NCI-H524 (cell line): ENCODE results near the gene GIMAP7.
"Not testable (repeated sequence)": the region's sequence is repeated elsewhere in the genome, so short reads cannot be mapped to it uniquely, and the experiment has no call there.

Experiments
- DNase-seq, 2 experiments: peaks; one replicate each; lab custom pipeline; 2025; lab: John Stamatoyannopoulos, UW

GIMAP7 gene

GRCh38 chr7:150513758-150514157 lies 914 bp upstream of the GIMAP7 start:
- no peak for DNase-seq

DNA sequence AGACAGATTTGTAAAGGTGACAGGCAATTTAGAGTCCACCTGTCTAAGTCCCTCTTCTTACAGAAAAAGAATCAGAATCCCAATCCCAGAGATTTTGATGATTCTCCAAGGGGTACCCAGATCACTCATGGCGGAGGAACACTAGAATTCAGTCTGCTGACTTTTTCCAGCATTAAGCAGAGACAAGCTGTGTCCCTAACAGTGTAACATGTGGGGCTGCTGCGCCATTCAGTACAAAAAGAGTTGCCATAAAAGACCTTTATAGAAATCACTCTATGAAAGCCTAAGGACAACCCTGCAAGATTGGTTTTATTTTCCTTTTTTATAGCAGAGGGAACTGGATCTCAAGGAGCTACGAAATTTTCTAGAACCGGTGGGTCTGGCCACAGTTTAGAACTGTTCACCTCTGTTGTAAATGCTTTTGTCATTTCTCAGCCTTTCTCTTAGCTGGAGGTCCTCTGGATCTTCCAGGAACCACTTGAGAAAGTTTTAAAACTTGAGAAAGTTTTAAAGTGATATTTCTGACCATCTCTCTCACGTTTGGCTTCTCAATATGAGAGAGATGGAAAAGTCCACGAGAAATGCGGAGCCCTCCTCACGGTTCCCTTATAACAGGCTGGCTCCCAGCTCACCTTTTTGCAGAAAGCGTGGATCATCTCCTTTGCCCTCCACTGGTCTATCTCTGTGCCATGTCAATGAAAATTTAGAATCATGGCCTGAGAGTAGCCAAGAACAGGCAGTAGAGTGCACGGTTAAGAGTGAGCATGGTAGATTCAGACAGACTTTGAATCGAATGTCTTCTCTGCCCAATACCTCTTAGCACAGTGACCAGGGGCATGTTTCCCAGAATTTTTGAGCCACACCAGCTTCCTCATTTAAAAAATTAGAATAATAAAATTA lies 826 bp downstream of the GIMAP7 start:
- DNase-seq = no peak

GRCh38 chr7:150516956-150517745 lies 2.5 kb downstream of the GIMAP7 start:
- DNase-seq = no peak

GRCh38 chr7:150519310-150519709 lies 4.6 kb downstream of the GIMAP7 start:
- no peak for DNase-seq

DNA sequence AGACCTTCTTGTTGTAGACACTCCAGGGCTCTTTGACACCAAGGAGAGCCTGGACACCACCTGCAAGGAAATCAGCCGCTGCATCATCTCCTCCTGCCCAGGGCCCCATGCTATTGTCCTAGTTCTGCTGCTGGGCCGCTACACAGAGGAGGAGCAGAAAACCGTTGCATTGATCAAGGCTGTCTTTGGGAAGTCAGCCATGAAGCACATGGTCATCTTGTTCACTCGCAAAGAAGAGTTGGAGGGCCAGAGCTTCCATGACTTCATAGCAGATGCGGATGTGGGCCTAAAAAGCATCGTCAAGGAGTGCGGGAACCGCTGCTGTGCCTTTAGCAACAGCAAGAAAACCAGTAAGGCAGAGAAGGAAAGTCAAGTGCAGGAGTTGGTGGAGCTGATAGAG lies 5.5 kb downstream of the GIMAP7 start:
- no peak for DNase-seq

DNA sequence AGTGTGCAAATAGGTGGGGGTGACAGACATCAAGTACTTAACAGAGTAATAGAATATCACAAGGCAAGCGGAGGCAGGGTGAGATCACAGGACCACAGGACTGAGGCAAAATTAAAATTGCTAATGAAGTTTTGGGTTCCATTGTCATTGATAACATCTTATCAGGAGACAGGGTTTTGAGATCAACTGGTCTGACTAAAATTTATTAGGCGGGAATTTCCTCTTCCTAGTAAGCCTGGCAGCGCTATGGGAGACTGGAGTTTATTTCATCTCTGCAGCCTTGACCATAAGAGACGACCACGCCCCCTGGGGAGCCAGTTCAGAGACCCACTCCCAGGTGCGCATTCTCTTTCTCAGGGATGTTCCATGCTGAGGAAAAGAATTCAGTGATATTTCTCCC lies 8.3 kb downstream of the GIMAP7 start:
- not testable (repeated sequence) for DNase-seq

- DNase-seq = no peak
Observed at GRCh38 chr7:150524018-150524417, 9.3 kb downstream of the GIMAP7 start.

GRCh38 chr7:150531704-150532103 lies 17.0 kb downstream of the GIMAP7 start:
- DNase-seq = no peak

GRCh38 chr7:150538259-150538658 lies 23.6 kb downstream of the GIMAP7 start:
- DNase-seq = no peak

- DNase-seq = no peak
Observed at GRCh38 chr7:150553163-150553562, 38.5 kb downstream of the GIMAP7 start.

- no peak for DNase-seq
Observed at GRCh38 chr7:150556521-150557138, 42.0 kb downstream of the GIMAP7 start.

GRCh38 chr7:150560486-150560885 lies 45.8 kb downstream of the GIMAP7 start:
- no peak for DNase-seq

GRCh38 chr7:150562919-150563318 lies 48.2 kb downstream of the GIMAP7 start:
- DNase-seq = no peak

DNA sequence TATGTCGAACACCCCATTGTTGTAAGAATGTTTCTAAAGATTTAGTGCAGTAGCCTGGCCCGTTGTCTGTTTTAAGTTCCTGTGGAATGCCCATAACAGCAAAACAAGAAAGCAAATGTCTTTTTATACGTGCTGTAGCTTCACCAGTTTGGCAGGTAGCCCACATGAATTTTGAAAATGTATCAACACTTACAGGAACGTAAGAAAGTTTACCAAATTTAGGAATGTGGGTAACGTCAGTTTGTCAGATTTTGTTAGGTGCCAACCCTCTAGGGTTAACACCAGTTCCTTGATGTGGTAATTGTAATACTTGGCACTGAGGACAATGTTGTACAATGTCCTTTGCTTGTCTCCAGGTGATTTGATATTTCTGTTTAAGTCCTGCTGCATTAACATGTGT lies 49.3 kb downstream of the GIMAP7 start:
- DNase-seq = no peak

GRCh38 chr7:150564566-150564965 lies 49.9 kb downstream of the GIMAP7 start:
- DNase-seq = no peak

DNA sequence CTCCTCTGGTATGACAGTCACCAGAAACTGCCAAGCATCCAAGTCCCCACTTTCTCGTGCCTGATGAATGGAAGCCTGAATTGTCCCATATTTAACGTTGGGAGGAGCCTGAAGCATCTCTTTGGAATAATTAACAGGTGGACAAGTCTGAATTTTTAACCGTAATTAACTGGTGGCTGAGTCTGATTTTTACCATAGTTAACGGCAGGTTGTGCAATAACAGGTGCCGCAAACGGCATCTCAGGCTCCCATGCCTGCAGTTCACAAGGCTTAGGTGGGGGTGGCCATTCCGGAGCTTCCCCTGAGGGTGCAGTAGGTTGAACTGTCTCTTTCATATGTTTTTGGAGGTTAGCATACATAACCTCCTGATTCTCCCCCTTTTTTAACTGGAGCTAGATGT lies 50.6 kb downstream of the GIMAP7 start:
- no peak for DNase-seq

- no peak for DNase-seq
Observed at GRCh38 chr7:150566123-150566522, 51.5 kb downstream of the GIMAP7 start.

DNA sequence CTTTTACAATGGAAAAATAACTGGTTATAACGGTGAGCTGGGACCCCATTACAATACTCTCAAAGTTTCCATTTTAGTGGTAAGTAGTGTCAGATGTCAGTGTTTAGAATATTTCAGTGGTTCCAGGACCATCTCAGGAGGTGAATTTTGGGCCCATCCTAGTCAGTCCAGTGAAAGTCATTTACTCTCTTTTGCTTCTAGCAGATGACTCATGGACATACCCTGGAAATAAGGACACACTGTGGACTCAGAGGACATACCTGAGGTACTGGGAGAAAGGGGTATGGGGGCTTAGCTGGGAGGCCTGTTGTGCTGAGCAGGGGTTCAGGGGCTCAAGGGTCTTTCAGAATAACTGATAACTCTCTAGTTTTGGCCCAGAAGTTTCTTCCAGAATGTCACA lies 51.9 kb downstream of the GIMAP7 start:
- no peak for DNase-seq

DNA sequence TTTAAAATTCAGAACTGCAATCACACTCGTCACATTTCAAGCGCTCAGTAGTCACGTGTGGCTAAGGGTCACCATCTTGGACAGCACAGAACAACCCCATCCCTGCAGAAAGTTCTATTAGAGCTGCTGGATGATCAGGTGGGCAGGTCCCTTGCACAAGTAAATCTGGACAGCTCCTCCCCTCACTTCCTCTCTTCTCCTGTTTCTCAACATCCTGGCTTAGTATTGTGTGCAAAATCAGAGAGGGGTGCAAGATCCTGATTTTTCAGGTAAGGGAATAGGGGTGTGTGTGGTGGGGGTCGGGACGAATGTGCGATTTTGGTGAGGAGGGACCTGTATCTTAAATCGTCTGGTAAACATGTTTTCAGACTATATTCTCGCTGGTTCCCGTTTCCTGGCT lies 52.5 kb downstream of the GIMAP7 start, which contains the start of gene GIMAP4:
Gene GIMAP4 (plus strand): TSS at position 222 of the 400 bp plus-strand sequence. CDS start 2,512 bp downstream, outside the sequence.
- DNase-seq = no peak

GRCh38 chr7:150567871-150568301 lies 53.2 kb downstream of the GIMAP7 start:
- DNase-seq = no peak

GRCh38 chr7:150568714-150569113 lies 54.0 kb downstream of the GIMAP7 start:
- no peak for DNase-seq

GRCh38 chr7:150569245-150569955 lies 54.7 kb downstream of the GIMAP7 start:
- DNase-seq = no peak
